Brain microvascular endothelial cell (primary cell): ENCODE results near the gene FBRSL1.
A peak's percentile ranks its signal among the peaks of the same experiment; 100 is the strongest.

Experiments used
- DNase-seq: peaks from one replicate; pipeline ENCODE4 v3.0.0-alpha.2; 2020
- H3K27ac ChIP-seq: fragments of 250-450 bp; sonication (Bioruptor Pico); 2 replicates; pipeline ENCODE4 v1.5.1; 2020; ENCODE audit warnings: mild to moderate bottlenecking, moderate library complexity
- H3K27me3 ChIP-seq: fragments of 250-450 bp; sonication (Bioruptor Pico); replicated peaks from 2 replicates; pipeline ENCODE4 v1.5.1; 2020; ENCODE audit warnings: mild to moderate bottlenecking
- H3K36me3 ChIP-seq: fragments of 250-450 bp; sonication (Bioruptor Pico); replicated peaks from 2 replicates; pipeline ENCODE4 v1.5.1; 2020; ENCODE audit warnings: mild to moderate bottlenecking
- H3K4me3 ChIP-seq: 2 replicates; pipeline ENCODE4 v1.5.1; 2011; ENCODE audit warnings: low read depth, mild to moderate bottlenecking, control low read depth, low read length, moderate library complexity
- in situ Hi-C: cut with HindIII; loops from 2 replicates; pipeline ENCODE4 v1.10.0; 2017; ENCODE audit warnings: low sequenced_read_pairs, low pct_ligation_motif_present
- TF ChIP-seq, protein P1 (sequence below): IDR thresholded peaks from 2 replicates; pipeline ENCODE4 v1.5.1; 2011; ENCODE audit warnings: low read depth, mild to moderate bottlenecking, moderate library complexity, low read length, control low read depth, inconsistent platforms; ENCODE audit errors: missing control alignments

The FBRSL1 gene

DNA sequence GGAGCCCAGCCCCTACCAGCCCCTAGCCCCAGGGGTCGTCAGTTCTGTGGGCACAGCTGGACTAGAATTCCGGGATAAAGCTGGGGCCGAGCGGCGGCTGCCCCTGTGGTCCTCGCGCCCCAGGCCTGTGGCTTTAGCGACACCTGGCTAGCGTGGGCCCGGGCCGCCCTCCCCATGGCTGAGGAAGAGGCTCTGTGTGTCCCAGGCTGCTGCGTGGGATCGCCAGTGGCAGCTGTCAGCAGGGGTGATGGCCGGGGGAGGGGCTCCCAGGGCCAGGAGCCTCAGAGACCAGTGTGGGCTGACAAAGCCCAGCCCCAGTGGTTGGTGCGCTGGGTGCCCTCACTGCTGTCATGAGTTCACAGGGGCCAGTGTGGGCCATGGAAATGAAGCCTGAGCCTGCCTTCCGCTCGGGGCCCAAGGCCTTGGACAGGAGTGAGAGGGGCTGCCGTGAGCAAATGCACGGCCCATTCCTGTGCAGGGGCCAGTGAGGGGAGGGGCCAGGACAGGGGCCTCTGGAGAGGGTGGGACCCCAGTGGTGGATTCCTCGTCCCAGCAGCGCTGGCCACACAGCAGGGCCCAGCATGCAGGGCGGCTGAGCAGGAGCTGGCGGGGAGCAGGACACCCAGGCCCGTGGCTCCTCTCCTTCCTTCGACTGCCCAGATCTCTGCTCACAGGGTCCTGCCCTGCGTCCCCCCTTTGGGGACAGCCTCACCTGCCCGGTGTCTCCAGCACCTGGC is 11.4 kb downstream of the FBRSL1 start:
- Histone ChIP-seq H3K27me3 (no peaks in the 10 kb centered on the region), H3K27ac (no peak overlapping the region), H3K36me3 (no peaks in the 10 kb centered on the region), H3K4me3 (no peak overlapping the region)
- in situ Hi-C loops = no loop called here
- no peak for DNase-seq
- TF ChIP-seq, protein P1, sequence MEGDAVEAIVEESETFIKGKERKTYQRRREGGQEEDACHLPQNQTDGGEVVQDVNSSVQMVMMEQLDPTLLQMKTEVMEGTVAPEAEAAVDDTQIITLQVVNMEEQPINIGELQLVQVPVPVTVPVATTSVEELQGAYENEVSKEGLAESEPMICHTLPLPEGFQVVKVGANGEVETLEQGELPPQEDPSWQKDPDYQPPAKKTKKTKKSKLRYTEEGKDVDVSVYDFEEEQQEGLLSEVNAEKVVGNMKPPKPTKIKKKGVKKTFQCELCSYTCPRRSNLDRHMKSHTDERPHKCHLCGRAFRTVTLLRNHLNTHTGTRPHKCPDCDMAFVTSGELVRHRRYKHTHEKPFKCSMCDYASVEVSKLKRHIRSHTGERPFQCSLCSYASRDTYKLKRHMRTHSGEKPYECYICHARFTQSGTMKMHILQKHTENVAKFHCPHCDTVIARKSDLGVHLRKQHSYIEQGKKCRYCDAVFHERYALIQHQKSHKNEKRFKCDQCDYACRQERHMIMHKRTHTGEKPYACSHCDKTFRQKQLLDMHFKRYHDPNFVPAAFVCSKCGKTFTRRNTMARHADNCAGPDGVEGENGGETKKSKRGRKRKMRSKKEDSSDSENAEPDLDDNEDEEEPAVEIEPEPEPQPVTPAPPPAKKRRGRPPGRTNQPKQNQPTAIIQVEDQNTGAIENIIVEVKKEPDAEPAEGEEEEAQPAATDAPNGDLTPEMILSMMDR = no peak

DNA sequence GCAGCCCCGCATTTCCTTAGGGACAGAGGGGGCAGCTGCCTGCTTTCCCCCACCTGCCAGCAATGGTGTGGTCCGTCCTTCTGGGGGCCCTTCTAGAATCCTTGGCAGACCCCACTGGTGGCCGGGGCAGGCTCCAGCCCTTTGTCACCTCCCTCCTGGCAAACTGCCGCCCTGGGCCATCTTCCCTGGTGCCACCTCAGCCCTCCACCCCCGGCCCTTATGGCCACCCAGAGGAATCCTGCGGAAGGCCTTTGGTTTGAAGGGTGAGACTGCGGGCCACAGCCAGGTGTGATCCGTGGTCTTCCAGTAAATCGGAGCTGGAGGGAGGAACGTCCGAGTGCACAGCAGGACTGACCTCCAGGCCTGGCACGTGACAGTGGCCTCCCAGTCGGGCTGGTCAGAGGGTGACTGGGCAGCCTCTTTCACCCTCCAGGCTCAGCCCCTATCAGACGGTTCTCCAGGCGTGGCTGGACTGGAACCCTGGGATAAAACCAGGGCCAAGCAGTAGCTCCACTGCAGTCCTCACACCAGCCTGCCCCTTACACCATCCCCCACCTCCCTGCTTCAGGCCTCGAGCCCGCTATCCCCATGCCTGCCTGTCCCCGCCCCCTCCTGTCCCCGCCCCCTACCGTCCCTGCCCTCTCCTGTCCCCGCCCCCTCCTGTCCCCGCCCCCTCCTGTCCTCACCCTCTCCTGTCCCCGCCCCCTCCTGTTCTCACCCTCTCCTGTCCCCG is 12.4 kb downstream of the FBRSL1 start:
- Histone ChIP-seq H3K4me3 (no peak overlapping the region), H3K27me3 (no peaks in the 10 kb centered on the region), H3K27ac (no peak overlapping the region), H3K36me3 (no peaks in the 10 kb centered on the region)
- in situ Hi-C loops = no loop called here
- DNase-seq = no peak
- TF ChIP-seq, protein P1 = no peak

DNA sequence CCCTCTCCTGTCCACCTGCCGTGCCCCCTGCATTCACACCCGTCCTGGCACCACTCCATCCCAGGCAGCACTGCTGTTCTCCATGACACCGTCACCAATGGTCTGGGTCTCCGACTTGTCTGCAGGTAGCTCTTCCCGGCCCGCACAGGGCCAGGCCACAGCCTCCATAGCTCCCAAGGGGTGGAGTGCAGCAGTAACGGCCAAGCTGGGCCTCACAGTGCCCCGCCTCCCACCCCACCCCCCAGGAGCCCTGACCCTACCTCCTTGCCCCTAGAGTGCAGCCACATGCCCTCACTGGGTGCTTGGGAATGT is 12.9 kb downstream of the FBRSL1 start:
- TF ChIP-seq, protein P1 = no peak
- Histone ChIP-seq H3K27me3 (no peaks in the 10 kb centered on the region), H3K4me3 (no peak overlapping the region), H3K36me3 (no peaks in the 10 kb centered on the region), H3K27ac (no peak overlapping the region)
- no peak for DNase-seq
- in situ Hi-C loops = no loop called here

DNA sequence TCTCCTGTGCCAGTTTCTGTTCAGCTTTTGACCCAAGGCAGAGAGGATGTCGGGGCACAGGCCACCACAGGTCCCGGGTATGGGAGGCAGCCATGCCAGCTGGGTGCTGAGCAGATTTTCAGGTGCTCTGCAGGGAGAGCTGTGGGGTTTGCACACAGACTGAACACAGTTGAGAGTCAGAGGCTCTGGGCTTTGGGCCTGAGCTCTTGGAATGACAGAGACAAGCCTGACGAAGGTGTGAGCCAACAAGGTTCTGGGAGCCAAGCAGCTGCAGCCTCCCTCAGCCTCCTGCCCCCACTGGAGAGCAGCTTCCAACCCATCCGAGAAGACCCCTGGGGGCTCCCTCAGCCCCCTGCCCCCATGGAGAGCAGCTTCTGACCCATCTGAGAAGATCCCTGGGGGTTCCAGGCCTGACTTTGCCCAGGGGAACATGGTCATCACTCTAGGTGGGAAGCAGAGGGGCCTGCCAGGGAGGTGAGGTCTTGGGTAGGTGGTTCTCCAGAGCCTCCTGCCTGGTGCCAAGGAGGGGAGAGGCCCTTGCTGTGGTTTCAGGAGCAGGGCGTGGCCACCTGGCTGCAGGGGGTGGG is 13.8 kb downstream of the FBRSL1 start:
- Histone ChIP-seq H3K36me3 (no peaks in the 10 kb centered on the region), H3K27ac (no peak overlapping the region), H3K27me3 (no peaks in the 10 kb centered on the region), H3K4me3 (no peak overlapping the region)
- TF ChIP-seq, protein P1 = no peak
- in situ Hi-C loops = no loop called here
- DNase-seq = peak; percentile 15

DNA sequence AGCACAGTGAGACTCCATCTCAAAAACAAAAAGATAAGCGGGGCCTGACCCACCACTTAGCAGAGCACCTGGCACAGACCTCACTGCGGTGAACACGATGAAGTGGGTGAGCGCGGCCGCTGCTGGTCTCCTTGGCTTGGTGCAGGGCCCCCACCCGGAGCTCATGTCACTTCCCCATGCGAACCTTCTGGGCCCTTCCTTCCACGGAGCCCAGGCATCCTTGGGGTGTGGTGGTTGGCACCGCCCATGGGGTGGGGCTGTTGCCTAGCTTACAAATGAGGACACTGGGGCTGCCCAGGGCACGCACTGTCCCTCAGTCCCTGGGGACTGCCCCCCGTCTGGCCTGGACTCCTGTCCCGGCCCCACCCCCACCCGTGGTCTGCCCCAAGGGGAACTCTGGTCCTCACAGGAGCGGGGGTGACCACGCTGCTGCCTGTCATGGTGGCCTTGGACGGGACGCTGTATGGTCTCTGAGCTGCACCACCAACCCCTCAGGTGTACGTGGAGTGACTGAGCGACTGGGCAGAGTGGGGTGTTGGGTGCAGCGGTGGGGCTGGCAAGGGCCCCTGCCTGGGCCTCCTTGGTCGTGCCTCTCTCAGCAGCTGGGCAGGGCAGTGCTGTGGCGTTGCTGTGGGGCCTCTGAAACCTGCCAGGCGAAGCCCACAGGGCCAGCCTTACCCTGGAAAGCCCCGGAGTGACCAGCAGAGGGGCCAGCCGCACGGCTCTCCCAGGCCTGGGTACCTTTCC is 15.3 kb downstream of the FBRSL1 start:
- in situ Hi-C loops = no loop called here

More for the DNA sequence above, 15.3 kb downstream of the FBRSL1 start:
- no peak overlapping the region for H3K27ac ChIP-seq
- TF ChIP-seq, protein P1 = no peak
- no peak for DNase-seq
- H3K4me3 ChIP-seq = no peak overlapping the region
- no peaks in the 10 kb centered on the region for H3K27me3 ChIP-seq
- H3K36me3 ChIP-seq = peaks cover 2% of the 10 kb centered on the region
